GM18868 (cell line): ENCODE measurements around the gene SAP30BP.
A peak's percentile ranks its signal among the peaks of the same experiment; 100 is the strongest.

Experiments
- ATAC-seq: cut with Tn5 transposase; IDR thresholded peaks from one replicate; pipeline ENCODE4 v1.9.1; 2021; ENCODE audit warnings: mild to moderate bottlenecking, moderate library complexity; ENCODE audit not compliant: unreplicated experiment

The SAP30BP gene

DNA sequence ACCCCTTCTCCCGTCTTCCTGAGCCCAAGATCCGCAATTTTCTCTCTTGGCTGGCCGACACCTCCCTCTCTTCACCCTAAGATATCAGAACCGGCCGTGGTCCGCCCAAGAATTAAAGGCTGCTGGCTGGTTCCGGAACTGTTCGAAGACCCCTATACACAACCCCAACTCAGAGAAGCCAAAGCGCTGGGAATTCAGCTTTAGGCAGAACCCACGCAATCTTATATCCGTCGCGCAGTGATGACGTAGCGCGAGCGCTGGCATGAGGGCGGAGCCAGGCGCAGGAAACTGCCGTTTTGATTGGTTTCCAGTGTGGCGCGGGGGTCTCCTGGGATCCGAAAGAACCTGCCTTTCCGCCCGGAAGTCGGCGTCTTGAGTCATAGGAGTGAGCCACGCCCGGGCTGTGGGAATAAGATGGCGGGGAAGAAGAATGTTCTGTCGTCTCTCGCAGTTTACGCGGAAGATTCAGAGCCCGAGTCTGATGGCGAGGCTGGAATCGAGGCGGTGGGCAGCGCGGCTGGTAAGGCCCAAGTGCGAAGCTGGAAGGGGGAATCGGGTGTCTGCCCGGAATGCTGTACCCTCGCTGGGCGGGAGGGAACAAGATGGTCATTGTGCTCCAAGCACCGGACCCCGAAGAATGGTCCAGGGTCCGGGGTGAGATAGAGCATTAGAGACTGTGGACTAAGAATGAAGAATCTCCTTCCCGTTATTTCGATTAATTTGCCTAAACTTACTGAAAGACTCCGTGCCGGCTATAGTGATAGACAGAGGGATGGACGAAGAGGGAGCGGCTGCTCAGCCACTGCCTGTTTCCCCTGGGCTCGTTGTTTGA lies at the start of gene SAP30BP, which contains the start of gene RECQL5:
SAP30BP (plus strand) TSS at position 380 of the 832 bp plus-strand sequence; CDS start at position 415, 35 bp downstream.
RECQL5 (minus strand) TSS at position 196 of the 832 bp plus-strand sequence. CDS start 597 bp downstream, outside the sequence.
- ATAC-seq = peak; percentile 67

DNA sequence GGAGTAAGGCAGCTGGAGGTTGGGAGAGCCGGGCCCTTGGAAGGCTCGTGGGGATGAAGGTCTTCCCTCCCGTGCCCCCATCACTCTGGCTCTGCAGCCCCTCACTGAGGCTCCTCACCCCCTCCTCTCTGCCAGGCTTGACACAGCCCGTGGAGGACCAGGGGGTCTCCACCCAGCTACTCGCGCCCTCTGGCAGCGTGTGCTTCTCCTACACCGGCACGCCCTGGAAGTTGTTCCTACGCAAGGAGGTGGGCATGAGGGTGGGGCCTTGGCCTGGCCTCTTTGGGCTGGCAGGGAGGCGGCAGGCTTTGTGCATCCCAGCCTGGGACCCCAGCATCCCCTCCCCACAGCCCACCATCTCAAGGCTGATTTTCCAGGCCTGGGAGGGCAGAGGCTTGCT lies 49.5 kb upstream of the SAP30BP start:
- no peak for ATAC-seq

DNA sequence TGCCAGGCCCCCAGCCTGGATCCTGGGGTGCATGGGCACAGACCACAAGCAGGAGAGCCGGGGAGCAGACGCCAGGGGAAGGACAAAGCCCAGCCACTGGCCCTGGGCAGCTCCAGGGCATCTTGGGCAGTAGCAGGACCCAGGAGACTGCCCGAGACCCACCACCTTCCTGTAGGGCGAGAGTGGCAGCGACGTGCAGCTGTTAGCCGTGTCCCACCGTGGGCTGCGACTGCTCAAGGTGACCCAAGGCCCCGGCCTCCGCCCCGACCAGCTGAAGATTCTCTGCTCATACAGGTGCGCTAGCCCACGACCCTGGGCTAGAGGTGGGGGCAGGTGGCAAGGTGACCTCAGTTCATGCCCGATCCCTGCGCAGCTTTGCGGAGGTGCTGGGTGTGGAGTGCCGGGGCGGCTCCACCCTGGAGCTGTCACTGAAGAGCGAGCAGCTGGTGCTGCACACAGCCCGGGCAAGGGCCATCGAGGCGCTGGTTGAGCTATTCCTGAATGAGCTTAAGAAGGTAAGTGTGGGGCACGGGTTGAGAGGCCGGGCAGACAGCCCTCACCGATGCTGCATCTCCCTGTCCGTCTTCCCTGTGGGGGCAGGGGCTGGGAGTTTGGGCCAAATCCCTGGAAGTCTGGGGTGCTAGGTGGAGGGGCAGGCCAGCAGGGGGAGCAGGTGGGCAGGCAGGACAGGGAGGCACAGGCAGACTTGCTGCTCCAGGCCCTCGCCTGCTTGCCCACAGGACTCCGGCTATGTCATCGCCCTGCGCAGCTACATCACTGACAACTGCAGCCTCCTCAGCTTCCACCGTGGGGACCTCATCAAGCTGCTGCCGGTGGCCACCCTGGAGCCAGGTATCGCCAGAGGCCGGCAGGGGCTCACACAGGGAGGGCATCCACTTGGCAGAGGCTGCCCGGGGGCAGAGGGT lies 47.4 kb upstream of the SAP30BP start:
- no peak for ATAC-seq

DNA sequence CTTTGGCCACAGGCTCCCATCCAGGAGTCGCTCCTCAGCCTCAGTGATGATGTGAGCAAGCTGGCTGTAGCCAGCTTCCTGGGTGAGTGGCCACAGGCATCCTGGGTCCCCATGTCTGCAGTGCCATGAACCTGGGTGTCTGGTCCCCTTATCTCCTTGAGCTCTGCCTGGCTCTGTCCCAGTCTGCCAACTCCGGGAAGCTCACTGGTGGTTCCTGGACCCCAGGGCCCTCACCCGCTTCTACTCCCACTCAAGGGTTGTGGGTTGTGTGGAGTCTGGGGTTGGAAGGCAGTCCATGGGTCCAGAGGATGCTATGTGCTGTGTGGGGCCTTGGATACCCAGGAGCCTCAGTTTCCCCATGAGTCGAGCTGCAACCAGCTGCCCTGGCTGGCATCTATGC lies 45.6 kb upstream of the SAP30BP start:
- ATAC-seq = no peak

DNA sequence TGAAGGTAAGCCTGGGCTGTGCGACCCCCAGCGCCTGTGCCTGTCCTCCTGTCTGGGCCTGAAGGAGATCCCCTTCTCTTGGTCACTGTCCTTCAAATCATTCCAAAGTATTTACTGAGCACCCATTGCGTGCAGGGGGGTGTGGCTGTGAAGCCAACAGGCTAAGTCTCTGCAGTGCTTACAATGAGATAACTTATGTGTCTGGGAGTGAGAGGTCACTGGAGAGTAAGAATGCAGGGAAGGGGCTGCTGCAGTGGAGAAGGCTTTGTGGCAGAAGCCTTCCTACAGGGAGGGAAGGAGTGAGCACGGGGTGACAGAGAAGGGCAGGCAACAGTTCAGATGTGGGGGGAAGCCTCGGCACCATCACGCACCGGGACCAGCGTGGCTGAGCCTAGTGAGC lies 45.1 kb upstream of the SAP30BP start:
- no peak for ATAC-seq

DNA sequence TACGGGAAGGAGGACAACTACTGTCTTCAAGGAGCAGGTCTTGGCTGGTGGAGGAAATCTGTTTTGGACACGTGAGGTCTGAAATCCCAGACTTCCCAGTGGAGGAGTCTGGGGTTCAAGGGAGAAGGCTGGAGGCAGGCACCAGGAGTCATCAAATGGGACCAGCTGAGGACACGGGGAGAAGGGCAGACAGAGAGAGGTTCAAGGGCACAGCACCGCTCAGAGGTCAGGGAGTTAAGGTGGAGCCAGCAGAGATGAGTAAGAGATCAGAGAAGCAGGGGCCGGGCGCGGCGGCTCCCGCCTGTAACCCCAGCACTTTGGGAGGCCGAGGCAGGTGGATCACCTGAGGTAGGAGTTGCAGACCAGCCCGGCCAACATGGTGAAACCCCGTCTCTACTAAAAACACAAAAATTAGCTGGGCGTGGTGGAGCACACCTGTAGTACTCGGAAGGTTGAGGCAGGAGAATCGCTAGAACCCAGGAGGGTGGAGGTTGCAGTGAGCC lies 44.3 kb upstream of the SAP30BP start:
- ATAC-seq = no peak

DNA sequence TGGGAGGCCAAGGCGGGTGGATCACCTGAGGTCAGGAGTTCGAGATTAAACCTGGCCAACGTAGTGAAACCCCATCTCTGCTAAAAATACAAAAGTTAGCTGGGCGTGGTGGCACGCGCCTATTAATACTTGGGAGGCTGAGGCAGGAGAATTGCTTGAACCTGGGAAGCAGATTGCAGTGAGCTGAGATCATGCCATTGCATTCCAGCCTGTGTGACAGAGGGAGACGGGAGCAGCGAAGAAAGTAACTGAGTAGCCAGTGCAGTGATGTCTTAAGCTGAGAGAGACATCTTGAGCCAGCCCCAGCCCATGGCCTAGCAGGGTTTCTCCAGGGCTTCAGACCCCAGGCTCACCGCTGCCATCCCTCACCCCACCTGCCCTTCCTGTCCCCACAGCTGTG lies 43.8 kb upstream of the SAP30BP start:
- ATAC-seq = no peak

DNA sequence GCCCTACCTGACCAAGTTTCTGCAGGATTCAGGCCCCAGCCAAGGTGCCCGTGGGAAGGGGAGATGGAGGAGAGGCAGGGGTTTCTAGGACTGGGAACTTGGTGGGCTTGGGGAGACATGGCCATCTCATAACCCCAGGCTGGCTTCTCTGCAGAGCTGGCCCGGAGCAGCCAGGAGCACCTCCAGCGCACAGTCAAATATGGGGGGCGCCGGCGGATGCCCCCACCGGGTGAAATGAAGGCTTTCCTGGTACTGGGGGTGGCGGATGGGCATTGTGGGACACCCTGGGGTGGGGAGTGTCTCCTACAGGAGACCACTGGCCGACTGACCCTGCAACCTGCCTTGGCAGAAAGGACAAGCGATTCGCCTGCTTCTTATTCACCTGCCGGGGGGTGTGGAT lies 43.1 kb upstream of the SAP30BP start:
- no peak for ATAC-seq

DNA sequence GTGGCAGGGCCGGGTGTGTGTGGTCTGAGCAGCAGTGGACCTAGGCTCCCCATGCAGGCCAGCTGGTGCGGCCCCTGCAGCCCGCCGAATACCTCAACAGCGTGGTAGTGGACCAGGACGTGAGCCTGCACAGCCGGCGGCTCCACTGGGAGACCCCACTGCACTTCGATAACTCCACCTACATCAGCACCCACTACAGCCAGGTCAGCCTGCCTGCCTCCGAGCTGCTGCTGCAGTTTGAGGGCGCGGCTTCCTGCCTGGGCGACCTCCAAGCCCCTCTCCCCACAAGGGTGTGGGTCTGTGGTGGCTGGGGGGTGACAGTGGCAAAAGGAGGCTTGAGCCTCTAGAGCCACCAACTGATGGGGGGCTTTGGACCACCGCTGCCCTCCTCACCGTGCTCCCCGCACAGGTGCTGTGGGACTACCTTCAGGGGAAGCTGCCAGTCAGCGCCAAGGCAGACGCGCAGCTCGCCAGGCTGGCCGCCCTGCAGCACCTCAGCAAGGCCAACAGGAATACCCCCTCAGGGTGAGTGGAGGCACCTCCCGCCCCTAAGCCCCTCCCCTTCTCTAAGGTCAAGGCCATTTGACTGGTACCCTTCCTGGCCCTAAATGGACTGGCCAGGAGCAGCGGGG lies 42.3 kb upstream of the SAP30BP start:
- ATAC-seq = no peak

DNA sequence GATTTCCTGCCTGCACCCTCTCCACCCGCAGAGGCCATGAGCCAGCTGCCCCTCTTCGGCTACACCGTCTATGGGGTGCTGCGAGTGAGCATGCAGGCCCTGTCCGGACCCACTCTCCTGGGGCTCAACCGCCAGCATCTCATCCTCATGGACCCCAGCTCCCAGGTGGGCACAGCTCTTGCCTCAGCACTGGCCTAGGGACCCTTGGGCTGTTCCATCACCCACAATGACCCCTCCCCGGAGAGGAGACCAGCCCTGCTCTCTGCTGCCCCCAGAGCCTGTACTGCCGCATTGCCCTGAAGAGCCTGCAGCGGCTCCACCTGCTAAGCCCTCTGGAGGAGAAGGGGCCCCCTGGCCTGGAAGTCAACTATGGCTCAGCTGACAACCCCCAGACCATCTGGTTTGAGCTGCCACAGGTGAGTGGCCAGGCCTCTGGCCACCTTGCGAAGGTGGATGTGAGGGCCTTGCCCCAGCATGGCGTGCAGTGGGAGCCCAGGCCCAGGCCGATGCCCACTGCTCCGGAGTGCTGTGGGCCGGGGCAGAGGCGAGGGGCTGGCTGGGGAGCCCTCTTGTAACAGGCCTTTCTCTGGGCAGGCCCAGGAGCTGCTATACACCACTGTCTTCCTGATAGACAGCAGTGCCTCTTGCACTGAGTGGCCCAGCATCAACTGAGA lies 41.2 kb upstream of the SAP30BP start:
- no peak for ATAC-seq

DNA sequence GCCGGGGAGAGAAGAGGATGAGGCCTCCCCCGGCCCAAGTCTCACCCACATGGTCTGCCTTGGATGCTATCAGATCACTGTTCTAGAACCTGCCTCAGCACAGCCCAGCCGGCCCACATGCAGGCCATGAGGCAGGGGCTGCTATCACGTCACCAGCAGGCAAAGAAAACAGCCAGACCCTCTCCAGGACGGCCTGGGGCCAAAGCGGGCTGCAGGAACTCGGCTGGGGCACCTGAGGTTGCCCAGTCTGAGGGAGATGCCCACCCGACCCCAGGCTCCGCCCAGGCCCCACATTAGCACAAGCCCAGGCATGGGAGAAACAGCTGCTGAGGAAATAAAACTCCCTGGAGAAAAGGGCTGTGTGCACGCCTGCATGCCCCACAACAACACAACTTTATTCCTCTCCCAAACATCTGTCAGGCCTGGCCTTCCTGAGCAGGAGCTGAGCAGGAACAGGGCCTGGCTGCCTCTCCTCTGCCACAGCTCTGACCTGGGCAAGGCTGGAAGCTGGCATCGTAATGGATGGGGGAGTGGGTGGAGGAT lies 40.6 kb upstream of the SAP30BP start:
- ATAC-seq = no peak

DNA sequence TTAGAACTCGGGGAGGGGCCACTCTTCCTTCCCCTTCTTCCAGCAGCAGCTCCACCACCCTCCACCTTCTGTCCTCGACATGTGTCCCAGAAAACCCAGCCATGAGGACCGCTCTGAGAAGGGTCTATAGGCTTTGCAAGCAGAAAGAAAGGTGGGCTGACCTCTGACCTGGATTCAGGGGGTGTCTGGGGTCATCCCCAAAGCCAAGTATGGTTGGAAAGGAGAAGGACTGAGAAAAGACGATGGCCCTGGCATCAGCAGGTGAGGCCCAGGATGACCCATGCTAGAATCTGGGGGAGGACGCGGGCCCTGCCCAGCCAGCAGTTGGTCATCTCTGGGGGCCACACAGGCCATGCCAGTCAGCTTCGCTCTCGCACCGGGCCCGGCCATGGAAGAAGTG lies 40.0 kb upstream of the SAP30BP start:
- no peak for ATAC-seq

DNA sequence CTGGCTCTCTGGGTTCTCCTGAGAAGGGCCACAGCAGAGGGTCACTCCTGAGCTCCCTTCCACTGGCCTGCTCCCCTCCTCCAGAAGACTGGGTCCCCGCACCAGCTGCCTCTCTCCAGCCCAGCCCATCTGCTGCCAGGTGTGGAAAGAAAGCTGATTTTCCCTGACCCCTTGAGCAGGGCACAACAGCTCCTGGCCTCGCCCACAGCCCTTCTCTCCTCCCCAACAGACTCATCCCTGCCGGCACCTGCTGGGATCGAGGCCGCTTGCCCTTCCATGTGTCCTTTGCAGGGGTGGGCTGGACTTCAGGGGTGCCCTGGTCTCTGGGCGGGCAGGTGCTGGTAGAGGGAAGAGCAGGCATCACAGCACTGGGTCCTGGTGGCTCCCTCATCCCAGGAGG lies 38.7 kb upstream of the SAP30BP start:
- no peak for ATAC-seq

DNA sequence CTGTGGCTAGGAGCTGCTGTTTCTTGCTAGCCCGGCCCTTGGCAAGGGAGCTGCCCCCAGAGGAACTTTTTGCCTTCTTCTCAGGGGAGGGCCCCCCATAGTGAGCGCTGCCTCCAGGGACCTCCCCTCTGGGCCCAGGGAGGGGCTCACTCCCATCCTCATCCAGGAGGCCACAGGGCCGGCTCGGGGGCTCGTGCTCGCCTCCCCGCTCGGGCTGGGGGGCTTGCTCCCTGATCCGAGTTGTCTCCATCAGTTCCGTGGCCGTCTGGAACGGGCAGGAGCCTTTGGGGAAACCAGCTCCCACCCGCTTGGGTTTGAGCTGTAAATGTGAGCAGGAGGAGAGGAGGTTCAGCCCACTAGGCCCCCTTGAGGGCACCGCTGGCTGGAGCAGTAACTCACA lies 38.0 kb upstream of the SAP30BP start:
- no peak for ATAC-seq

DNA sequence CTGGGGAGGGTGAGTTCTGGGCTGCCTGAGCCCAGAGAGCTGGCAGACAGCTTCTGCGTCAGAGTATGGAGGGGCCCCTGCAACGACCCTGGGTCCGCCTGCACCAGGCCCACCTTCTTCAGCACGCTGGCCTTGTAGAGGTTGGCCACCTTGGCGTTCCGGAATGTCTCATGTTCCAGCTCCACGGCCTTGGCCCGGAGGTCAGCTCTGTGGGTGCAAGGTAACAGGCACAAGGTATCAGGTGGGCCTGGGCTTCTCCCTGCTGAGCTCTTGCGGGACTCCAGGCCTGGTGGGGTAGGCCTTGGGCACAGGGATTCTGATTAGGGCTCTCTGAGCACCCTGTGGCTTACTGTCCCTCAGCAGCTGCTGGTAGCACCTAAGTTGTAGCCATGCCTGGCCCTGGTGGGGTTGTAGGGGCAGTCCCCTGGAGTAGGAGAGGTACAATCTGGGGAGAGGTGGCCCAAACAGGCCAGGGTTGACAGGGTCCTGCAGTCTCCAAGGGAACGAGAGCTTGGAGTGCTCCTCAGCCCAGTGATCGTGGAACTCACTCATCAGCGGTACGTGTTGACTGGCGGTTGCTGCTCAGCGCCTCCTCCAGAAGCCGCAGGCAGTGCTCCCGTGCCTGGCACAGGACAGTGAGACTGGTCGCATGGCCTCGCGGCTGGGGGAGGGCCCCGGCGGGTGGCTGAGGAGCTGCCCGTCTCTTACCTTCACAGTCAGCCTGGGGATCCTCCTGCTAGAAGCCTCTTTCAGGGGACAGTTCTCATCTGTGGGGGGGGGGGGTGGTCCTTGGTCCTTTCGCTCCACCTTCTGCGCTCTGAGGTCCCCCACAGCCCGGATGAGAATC lies 36.8 kb upstream of the SAP30BP start:
- ATAC-seq = no peak

DNA sequence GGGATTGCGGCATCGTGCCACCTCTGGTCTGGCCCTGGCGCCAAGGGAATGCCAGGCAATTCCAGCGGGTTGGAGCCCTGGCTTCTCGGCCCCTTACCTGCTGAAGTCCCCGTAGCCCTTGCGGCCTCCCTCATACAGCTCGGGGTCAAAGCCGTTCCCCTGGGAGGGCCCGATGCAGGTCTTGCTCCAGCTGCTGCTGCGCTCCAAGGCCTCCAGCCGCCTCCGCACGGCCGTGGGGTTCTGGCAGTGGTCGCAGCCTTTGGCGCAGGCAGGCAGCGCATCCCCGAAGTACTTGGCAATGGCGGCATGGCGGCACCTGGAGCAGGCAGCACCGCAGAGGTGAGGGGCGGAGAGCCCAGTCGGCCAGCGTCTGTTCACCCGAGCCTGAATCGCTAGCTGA lies 35.8 kb upstream of the SAP30BP start:
- ATAC-seq = no peak

DNA sequence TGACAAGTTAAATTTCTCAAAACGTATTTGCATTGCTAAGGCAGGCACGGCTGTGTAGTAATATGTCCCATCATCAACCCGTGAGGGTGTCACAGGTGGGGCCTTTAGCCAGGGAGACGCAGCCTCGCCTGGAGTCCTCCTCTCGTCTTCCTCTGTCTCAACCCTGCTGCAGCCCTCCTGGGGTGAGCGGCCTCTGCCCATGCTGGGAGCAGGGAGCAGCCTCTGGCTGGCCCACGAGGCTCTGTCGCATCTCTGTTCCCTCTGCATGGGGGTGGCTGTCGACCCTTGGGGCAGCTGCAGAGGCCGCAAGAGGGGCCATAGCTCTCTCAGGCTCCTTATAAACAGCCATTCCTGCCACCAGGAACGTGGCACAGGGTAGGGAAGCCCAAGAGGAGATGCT lies 34.7 kb upstream of the SAP30BP start:
- ATAC-seq = no peak

DNA sequence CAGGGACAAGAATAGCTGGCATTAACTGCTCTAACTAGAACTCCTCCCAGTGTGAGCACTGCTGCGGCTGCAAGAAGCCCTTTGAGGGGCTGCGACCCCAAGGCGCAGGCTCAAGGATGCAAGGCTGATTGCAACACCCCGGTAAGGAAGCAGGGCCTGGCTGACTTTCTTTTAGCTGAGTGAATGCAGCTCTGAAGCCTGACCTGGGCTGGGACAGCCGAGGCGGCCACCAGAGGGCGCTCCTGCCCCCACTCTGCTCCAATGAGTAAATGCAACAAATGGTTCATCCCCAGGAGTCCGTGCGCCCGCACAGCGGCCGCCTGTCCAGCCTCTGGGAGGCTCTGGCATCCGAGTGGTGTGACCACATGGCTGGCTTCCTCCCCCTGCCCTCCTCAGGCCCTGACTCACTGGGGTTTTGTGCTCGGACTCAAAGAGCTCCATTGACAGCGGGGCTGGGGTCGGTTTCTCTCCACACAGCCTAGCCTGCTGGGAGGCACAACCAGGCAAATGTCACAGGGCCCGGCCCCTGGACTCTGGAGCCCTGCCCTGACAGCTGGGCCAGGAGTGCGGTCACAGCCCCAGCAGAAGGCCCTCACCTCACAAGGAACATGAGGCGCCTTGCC lies 34.2 kb upstream of the SAP30BP start, which contains the start of gene SMIM5:
SMIM5 (plus strand) TSS at position 572 of the 623 bp plus-strand sequence. CDS start 6,768 bp downstream, outside the sequence.
- no peak for ATAC-seq
